ENCODE results near the gene GIT1.

Gene GIT1

DNA sequence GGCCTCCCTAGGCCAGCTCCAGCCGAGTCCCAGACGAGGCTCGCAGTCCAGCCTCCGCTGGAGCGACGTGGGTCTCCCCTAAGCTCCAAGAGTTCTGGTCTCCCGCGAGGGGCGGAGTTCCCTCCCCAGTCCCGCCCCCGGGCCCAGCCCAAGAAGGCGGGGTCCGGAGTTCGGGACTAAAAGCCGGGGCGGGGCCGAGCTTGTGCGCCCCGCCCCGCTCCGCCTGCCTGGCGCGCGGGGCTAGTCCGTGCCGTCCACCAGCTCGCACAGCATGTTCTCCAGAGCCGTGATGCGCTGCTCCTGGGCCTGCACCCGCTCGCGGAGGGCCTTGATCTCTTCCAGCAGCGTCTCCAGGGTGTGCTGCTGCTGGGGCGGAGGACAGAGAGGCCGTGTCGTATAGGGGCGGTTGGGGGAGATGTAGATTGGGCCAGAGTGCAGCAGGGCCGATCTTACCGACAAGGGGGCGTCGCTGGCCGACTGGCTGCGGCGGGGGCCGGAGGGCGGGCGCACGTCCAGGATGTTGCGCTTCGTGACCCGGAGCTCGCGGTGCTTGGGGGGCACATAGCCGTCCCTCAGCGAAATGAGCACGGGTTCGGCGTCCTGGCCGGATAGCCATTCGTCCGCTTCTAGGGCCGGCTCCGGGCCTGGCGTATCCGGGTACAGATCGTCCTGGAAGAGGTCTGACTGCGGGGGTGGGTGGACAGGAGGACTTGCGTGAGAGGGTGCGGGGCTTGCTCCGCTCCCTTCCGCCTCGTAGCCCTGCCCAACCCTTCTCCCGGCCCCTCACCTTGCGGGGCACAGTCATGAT lies 26.2 kb upstream of the GIT1 start:
- DNase-seq, result peak; percentile 72

DNA sequence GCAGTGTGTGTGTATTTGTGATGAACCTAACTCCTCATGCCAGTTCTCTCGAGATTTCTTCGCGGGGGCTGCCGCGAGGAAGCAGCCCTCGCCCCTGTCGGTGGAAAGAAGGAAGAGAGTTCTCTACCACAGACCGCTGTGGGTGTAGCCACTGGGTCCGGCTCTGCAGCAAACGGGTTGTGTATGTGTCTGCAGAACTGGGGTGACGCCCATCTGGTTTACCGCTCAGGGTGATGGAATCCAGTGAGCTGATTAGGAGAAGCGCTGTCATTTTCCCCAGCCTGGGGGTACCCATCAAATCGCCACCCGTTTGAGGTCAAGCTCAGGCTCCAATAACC lies 25.6 kb upstream of the GIT1 start:
- DNase-seq, result no peak

DNA sequence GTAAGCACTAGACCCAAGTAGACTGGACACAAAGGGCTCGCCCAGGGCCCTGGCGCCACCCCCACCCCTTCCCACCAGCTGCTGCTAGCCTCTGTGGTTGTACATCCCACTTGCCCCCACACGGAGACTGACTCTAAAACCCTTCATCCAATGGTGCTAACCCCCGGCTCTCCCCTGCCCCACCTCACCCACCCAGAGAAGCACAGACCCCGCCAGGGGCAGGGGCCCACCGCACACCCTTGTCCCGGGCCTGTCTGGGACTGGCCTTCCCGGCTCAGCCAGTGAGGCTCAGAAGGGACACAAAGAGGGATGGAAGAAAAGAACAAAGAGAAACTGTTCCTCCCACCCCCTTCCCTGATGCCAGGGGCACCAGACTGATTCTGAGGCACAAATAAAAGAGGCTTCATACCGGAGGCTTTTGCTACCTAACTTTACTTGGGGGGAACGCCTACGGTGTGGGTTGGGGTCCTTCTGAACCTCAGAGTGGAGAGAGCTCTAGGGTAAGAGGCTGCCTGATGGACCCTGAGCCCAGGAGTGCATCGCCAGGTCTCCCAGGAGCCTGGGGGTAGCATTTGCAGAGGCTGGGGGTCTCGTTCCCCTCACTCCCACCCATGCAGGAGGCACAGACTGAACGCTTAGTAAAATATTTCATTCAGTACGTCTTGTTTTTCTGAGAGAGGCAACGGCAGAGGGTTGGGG lies 25.1 kb upstream of the GIT1 start:
- no peak for DNase-seq

DNA sequence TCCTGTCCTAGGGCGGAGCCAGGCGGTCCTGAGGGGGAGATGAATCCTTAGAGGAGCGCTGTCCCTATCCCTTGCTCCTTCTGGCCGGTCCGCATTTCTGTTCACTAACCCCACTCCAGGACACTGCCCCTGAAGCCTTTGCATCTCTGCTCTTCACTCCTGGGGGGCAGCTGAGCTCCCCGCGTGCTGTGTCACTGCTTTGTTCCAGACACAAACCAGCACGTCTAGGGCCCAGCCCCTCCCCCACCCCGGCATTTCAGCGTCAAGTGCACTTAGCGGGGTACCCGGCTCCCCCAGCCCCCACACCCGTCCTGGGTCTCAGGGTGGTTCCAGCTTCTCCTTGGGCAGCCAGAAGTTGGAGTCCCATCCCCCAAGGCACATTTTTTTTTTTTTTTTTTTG lies 24.4 kb upstream of the GIT1 start:
- DNase-seq, result no peak

DNA sequence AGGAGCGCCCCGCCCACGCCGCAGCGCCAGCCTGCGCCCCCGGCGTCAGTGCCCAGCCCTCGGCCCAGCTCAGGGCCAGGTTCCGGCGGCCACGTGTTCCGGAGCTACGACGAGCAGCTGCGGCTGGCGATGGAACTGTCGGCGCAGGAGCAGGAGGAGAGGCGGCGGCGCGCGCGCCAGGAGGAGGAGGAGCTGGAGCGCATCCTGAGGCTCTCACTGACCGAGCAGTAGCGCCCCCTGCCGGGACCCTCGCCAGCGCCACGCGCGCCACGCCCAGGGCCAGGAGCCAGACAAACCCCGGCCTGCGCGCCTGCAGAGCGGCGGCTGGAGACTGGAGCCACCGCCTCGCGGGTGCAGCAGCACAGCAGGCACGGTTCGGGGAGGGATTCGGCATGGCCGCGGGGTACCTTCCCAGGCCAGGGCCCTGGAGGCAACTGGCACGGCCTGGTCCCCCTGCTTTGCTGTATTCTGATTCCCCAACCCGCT lies 23.9 kb upstream of the GIT1 start:
- DNase-seq, result no peak

DNA sequence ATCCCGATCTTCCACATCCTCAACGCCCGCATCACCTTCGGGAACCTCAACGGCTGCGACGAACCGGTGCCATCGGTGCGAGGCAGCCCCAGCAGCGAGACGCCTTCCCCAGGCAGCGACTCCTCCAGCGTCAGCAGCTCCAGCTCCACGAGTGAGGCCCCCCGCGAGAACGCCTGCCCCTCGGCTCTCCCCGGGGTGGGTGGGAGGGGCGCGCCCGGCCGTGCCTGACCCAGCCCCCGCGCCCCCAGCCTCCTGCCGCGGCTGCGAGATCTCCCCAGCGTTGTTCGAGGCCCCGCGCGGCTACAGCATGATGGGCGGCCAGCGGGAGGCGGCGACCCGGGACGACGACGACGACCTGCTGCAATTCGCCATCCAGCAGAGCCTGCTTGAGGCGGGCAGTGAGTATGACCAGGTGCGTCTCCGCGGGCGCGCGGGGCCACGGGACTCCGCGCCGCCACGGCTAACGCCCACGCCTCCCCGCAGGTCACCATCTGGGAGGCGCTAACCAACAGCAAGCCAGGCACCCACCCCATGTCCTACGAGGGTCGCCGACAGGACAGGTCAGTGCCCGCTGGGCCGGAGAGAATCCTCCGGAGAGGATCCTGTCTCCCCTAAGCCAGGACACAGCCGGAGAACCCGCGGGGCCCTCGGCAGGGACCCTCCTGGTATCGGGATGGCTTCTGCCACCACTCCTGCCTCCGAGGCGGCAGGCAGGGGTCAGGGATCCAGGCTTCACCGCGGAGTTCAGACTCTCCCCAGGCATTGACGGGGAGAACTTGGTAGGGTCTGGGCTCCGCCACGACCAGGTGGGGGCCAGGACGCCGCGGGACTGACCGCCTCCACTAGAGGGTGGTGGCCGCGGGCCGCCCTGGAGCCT lies 23.2 kb upstream of the GIT1 start:
- no peak for DNase-seq

DNA sequence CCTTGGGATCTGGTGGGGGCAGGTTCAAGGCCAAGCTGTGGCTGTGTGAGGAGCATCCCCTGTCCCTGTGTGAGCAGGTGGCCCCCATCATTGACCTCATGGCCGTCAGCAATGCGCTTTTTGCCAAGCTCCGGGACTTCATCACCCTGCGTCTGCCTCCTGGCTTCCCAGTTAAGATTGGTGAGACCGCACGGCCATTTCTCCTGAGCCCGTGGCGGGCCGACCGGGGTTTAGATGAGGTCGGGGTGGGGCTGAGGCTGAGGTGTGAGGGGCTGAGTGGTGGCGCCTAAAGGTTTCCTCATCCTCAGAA lies 22.6 kb upstream of the GIT1 start:
- no peak for DNase-seq

DNA sequence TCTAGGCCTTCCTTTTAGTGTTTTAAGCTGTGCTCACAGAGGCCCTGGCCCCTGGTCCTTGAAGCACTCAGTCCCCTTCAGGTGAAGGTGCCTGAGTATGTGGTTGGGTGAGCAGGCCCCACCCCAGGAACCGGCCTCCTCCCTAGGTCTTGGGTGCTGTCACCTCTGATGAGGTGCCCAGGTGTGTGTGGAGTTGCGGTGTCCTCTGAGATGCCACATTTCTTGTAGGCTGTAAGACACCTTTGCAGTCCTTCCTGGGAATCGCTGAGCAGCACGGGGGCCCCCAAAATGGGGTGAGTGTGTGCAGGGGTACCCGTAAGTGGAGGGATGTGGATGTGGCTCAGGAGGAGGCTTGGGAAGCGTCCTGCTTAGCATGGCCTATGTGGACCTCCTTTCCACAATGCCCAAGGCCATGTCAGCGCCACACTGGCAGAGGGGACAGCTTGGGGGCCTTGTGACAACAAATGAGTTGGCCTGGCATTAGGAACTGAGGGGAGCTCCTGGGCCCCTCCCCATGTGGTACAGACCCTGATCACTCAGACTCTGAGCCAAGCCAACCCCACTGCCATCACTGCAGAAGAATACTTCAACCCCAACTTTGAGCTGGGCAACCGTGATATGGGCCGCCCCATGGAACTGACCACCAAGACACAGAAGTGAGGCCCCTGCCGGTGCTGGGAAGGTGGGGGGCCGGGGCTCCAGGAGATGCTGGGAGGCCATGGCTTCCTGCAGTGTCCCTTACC lies 22.1 kb upstream of the GIT1 start:
- DNase-seq, result no peak

DNA sequence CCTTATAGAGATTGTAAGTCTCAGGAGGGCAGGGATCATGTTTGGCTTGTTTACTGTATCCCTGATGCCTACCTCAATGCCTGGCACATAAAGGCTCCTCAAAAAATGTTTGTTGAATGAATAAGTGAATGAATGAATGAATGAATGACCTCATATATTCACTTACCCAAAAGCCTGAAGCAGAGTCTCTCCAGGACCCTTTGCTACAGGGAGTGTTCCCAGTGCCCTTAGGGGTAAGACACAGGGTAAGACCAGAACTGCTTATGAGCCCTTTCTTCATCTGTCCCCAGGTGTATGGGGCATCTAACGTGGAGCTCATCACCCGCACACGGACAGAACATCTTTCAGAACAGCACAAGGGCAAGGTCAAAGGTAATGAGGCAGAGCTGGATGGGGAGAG lies 20.9 kb upstream of the GIT1 start:
- no peak for DNase-seq

DNA sequence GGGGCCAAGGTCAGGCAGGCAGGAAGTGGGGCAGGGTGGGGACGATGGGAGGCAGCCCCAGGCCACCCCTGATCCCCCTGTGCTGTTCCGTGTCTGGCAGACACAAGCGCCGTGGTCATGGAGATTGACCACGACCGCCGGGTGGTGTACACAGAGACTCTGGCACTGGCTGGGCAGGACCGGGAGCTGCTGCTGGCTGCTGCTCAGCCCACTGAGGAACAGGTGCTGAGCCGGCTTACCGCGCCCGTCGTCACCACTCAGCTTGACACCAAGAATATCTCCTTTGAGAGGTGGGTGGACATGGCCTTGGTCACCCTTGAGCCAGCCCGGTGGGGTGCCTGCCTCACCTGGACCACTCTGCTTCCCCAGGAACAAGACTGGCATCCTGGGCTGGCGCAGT lies 19.5 kb upstream of the GIT1 start:
- no peak for DNase-seq

DNA sequence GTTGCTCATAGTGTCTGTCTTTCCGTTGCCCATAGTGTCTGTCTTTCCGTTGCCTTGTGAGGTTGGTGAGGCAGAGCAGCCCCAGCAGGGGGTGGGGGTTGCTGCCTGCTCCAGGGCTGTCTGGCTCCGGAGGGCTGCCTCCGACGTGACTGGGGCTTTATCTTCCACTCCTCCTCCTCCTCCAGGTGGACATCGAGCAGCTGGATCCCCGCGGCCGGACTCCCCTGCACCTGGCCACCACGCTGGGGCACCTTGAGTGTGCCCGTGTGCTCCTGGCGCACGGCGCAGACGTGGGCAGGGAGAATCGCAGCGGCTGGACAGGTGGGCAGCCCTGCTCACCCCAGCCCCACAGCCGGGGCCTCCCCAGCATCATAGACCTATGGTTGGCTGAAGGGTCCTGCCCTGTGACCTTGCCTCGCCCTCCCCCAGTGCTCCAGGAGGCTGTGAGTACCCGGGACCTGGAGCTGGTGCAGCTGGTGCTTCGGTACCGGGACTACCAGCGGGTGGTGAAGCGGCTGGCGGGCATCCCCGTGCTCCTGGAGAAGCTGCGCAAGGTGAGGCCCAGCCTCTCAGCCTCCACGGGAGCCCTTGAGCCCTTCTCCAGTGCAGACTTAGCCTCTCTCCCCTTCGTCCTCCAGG lies 18.2 kb upstream of the GIT1 start:
- no peak for DNase-seq

DNA sequence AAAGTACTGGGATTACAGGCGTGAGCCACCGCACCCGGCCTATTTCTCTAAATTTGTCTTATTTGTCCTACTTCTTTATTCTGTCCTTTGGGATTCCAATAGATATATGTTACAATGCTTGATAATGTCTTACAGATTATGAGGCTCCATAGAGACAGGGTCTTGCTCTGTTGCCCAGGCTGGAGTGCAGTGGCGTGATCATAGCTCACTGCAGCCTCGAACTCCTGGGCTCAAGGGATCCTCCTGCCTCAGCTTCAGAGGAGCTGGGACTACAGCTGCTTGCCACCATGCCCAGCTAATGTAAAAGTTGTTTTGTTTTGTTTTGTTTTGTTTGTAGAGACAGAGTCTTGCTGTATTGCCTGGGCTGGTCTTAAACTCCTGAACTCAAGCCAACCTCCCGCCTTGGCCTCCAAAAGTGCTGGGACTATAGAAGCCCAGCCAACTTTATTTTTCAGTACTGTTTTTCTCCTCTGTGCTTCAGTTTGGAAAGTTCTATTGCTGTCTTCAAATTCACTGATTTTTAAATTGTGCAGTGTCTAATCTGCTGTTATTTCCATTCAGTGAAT lies 13.7 kb upstream of the GIT1 start:
- no peak for DNase-seq

DNA sequence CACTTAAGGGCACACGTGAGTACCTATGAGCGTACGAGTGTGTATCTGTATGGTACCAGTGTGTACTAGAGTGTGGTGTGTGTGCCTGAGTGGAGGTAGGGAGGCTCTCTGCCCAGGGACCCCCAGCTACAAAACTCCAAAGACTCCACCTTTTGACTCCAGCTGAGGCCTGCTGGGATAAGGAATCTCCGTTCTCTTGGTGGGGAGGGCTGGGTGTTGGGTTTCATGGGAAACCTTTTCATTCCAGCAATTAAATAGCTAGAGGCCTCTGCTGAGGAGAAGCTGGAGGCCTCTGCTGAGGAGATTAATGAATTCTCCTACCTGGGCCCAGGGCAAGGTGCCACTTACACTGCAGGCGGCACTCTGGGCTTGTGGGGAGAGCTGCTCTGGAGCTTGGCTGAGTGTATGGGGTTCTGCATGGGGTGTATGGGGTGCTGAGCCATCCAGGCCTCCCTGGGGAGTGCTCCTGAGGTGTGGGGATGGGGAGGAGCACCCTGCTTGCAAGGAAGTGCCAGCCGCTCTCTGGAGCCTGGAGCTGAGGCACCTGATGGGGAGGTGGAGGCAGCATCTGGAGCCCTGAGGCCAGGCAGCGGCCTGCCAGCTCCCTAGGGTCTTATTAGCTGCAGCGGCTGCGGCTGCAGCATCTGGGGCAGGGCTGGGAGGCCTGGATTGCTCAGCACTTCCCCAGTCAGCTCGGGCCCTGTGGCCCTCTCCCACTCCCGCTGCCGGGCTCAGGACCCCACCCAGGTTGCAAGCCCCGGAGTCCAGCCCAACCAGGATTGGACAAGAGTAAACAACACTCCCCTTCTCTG lies 8.1 kb upstream of the GIT1 start:
- no peak for DNase-seq

DNA sequence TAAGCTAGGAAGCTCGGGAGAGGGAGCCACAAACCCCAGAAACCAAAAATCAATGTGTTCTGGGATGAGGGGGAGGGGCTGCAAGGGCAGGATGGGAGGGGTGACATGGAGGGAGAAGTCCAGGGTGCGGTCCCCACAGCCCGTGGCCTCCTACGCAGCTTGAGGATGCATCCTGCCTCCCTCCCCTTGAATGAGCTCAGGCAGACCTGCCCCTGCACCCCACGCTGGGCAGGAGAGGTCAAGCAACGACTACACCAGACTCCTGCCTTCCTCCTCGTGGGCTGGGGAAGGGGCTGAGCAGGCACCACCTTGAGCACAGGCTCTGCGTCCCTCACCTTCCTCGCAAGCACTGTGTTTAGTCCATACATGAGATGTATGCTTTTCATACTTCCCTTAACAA lies 7.4 kb upstream of the GIT1 start:
- no peak for DNase-seq

DNA sequence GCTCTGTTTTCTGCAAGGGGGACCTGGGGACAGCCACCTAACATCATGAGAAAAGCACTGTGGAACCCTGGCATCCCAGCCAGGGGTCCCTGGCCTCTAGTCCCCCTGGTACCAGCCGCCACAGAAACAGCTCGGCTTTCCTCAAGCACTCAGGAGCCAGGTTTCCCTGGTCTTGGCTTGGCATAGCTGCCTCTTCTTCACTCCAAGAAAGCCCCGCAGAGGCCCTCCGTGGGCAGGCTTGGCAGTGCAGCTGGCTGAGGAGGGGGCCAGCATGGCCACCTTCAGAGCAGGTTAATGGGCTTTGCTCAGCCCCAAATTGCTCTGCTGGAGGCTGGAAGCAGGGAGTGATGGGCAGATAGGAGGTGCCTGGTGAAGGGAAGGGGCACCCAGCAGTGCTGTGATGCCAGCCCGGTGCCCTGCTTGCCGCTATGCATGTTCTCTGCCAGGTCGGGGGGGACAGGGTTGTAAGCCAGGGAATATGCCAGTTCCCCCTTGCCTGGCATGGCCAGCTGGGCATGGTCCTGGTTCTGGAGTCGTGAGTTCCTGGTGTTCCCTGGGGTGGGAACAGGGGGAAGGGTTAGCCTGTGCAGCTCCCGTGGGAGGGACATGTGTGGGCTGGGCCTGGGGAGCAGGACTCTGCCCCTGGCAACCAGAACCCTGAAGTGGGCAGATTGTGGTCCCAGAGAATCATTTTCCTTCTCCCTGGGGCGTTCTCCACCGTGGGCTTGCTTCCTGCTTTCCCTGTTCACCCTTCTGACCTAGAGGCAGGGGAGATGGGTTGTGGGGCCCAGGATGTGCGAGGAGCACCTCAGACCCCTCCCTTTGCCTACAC lies 6.7 kb upstream of the GIT1 start:
- no peak for DNase-seq

DNA sequence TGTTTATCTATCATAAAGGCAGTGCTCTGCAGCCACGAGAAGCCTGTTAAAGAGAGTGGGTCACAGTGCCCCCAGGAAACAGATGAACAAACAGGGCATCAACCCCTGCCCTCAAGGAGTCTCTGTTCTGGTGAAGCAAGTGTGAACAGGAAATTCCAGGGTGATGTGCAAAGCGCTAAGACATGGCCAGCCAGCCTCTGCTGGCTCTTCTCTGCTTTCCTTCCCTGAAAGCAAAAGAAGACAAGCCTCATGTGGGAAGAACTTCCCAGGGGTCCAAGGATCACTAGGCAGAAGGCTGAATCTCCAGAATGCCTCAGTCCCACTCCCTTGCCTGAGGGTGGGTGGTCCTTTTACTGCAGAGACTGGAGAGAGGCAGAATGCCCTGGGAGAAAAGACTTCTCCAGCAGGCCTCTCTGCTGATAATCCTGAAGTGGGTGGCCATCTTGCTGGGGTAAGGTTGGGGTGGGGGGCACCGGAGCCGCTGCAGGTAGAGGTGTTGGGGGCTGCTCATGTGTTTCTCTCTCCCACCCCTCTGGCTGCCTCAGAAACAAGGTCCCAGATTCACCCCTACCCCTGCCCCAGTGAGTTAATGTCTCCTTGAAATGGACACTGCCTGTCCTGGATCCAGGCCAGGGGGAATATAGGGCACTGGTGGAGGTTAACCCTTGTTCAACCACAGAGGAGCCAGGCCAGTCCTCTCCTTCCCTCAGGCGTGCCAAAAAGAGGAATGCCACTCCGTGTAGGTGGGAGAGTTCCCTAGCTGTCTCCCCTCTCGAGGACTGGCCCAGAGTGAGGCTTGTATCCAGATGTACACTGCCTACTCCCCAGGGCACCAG lies 5.9 kb upstream of the GIT1 start:
- DNase-seq, result peak; percentile 49

DNA sequence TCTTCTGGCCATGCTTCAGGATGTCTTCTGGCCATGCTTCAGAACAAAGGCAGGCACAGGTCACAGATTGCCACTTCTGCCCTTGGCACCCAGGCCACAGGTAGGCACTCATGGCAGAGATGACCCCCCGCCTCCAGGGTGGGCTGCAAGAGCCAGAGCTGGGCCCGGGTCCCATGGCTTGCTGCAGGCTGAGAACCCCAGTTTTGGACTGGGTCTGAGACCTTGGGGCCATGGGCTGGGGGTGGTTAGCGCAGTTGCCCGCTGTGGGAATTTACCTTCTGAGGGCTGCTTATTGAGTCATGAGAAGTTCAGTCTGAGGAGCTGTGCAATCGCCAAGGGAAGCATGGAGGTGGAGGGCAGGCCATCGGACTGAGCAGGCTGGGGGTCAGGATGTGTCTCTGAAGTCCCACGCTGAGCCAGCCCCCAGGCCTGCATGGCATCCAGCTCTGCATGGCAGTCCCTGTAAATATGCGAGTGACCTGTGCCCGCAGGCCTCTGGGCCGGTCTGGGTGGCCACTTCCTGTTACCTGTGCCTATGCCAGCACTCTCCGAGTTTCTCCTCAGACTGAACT lies 5.2 kb upstream of the GIT1 start:
- DNase-seq, result no peak

DNA sequence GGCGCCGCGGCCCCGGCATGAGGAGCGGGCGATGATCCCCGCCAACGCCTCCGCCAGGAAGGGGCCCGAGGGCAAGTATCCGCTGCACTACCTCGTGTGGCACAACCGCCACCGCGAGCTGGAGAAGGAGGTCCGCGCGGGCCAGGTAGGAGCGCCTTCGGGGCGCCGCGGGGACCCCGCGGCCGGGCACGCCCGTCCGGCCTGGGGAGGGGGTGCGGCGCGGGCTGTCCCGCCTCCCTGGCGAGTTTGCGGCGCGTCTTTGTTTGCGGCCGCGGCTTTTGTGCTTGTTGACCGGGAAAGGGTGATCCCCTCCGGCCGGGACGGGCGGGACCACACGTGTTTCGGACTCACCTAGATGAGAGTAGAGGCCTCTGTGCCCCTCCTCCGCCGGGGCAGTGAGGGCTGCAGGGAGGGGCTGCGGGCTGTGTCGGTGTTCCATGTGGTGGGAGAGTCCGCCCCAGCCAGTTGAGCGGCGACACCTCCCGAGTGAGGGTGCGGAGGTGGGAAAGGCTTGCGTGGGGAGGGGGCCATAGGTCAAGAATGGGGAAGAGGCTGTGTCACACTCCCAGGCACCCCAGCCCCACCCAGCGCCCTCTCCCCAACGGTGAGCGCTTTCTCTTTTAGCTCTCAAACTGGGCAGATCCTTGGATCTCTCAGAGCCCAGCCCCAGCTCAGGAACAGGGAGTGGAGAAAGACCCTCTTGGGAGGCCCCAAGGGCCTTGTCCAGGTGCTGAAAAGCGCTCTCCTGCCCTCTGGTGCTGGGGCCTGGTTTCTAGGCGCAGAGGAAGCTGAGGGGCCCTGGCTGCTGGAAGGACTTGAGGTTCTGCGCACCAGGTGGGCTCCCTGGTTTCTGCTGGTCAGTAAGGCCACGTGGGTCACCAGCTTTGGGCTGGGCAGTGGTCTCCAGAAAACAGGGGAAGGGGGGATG lies 4.4 kb upstream of the GIT1 start:
- DNase-seq, result no peak
